IMR-90 (cell line): ENCODE results near the gene AGBL5. TPM values are rescaled to one million over a fixed set of nuclear protein-coding genes. Genes with fewer than 3 reads are reported as not detected.

Experiments used
- ATAC-seq: fragments of 200-7000 bp; cut with Tn5 transposase; 2 replicates; pipeline ENCODE4 v1.9.1; 2020; ENCODE audit warnings: low read depth, mild to moderate bottlenecking, moderate library complexity
- BruUV-seq: library from RNA; stranded (reverse); fragments of 400-500 nt; replicated peaks from 2 replicates; lab custom pipeline; 2021; lab: Mats Ljungman, UMichigan
- CTCF ChIA-PET: fragments of 300-600 bp; formaldehyde crosslinking; extraction: SDS; loops from one replicate; lab custom pipeline; 2021; ENCODE audit warnings: antibody characterized with exemption; lab: Yijun Ruan, JAX
- POLR2A ChIA-PET: fragments of 300-600 bp; sonication (Branson Sonifier 250); formaldehyde crosslinking; loops from one replicate; lab custom pipeline; 2022; ENCODE audit warnings: antibody characterized with exemption; ENCODE audit not compliant: unreplicated experiment; lab: Charles Lee
- DNase-seq: peaks from one replicate; pipeline ENCODE4 v3.0.0; 2013
- H2AFZ ChIP-seq: replicated peaks from 2 replicates; pipeline ENCODE3; 2013; ENCODE audit warnings: low read length, mild to moderate bottlenecking; ENCODE audit not compliant: poor library complexity
- H2AK5ac ChIP-seq: 2 replicates; pipeline ENCODE4 v1.6.1; 2013; ENCODE audit warnings: low read depth, low read length, inconsistent platforms
- H2AK9ac ChIP-seq: replicated peaks from 2 replicates; pipeline ENCODE3; 2013; ENCODE audit warnings: mild to moderate bottlenecking, low read depth, low read length, moderate library complexity; ENCODE audit not compliant: poor library complexity
- H2BK120ac ChIP-seq: 2 replicates; pipeline ENCODE4 v1.6.1; 2013; ENCODE audit warnings: low read depth, low read length, inconsistent platforms
- H2BK15ac ChIP-seq: 3 replicates; pipeline ENCODE4 v1.6.1; 2013; ENCODE audit warnings: low read depth, low read length, inconsistent platforms
- H2BK20ac ChIP-seq: 2 replicates; pipeline ENCODE4 v1.6.1; 2013; ENCODE audit warnings: low read depth, mild to moderate bottlenecking, inconsistent platforms, low read length, moderate library complexity
- H2BK5ac ChIP-seq: 2 replicates; pipeline ENCODE4 v1.6.1; 2013; ENCODE audit warnings: mild to moderate bottlenecking, low read depth, low read length, inconsistent platforms; ENCODE audit not compliant: poor library complexity, severe bottlenecking
- H3K14ac ChIP-seq: replicated peaks from 2 replicates; pipeline ENCODE4 v1.6.1; 2013; ENCODE audit warnings: low read depth, low read length, inconsistent platforms
- H3K18ac ChIP-seq: 2 replicates; pipeline ENCODE4 v1.6.1; 2013; ENCODE audit warnings: low read depth, low read length, control low read depth
- H3K23ac ChIP-seq: 2 replicates; pipeline ENCODE4 v1.6.1; 2013; ENCODE audit warnings: low read depth, low read length, inconsistent platforms
- H3K27ac ChIP-seq: 2 replicates; pipeline ENCODE4 v1.5.1; 2013; ENCODE audit warnings: mild to moderate bottlenecking, control low read depth, low read length; ENCODE audit not compliant: insufficient read depth
- H3K27me3 ChIP-seq: 2 replicates; pipeline ENCODE4 v1.6.1; 2013; ENCODE audit warnings: low read length; ENCODE audit not compliant: control insufficient read depth, insufficient read depth
- H3K36me3 ChIP-seq: 2 replicates; pipeline ENCODE4 v1.6.1; 2013; ENCODE audit warnings: low read length, mixed read lengths; ENCODE audit not compliant: control insufficient read depth, insufficient read depth
- H3K4ac ChIP-seq: 2 replicates; pipeline ENCODE4 v1.6.1; 2013; ENCODE audit warnings: low read depth, low read length, inconsistent platforms
- H3K4me1 ChIP-seq: 2 replicates; pipeline ENCODE4 v1.6.1; 2013; ENCODE audit warnings: low read length, mixed read lengths; ENCODE audit not compliant: control insufficient read depth, insufficient read depth
- H3K4me2 ChIP-seq: 2 replicates; pipeline ENCODE4 v1.6.1; 2013; ENCODE audit warnings: low read depth, mild to moderate bottlenecking, control low read depth, low read length, moderate library complexity
- H3K4me3 ChIP-seq: 2 replicates; pipeline ENCODE4 v1.5.1; 2013; ENCODE audit warnings: low read depth, mild to moderate bottlenecking, control low read depth, low read length, moderate library complexity; ENCODE audit not compliant: insufficient read depth
- H3K56ac ChIP-seq: 2 replicates; pipeline ENCODE4 v1.6.1; 2013; ENCODE audit warnings: low read length, inconsistent platforms; ENCODE audit not compliant: insufficient read depth; ENCODE audit errors: extremely low read depth
- H3K79me1 ChIP-seq, 2 experiments: 2 replicates each; pipeline ENCODE4 v1.6.1; 2013; ENCODE audit warnings: low read length in 2 of 2, inconsistent platforms in 1 of 2, low read depth in 1 of 2
- H3K9ac ChIP-seq: 2 replicates; pipeline ENCODE4 v1.6.1; 2013; ENCODE audit warnings: low read depth, low read length, control low read depth
- H3K9me1 ChIP-seq: 2 replicates; pipeline ENCODE4 v1.6.1; 2013; ENCODE audit warnings: low read length, inconsistent platforms; ENCODE audit not compliant: insufficient read depth
- H3K9me3 ChIP-seq: 2 replicates; pipeline ENCODE4 v1.6.1; 2013; ENCODE audit warnings: low read length; ENCODE audit not compliant: control insufficient read depth, insufficient read depth
- H4K20me1 ChIP-seq: 2 replicates; pipeline ENCODE4 v1.6.1; 2013; ENCODE audit warnings: low read length, inconsistent platforms; ENCODE audit not compliant: insufficient read depth
- H4K5ac ChIP-seq: 2 replicates; pipeline ENCODE4 v1.6.1; 2013; ENCODE audit warnings: mild to moderate bottlenecking, low read depth, low read length, control low read depth
- H4K8ac ChIP-seq, 2 experiments: 2 replicates each; pipeline ENCODE4 v1.6.1; 2013; ENCODE audit warnings: low read depth in 2 of 2, low read length in 2 of 2, control low read depth in 1 of 2, inconsistent platforms in 1 of 2
- H4K91ac ChIP-seq: 2 replicates; pipeline ENCODE4 v1.6.1; 2013; ENCODE audit warnings: low read depth, low read length, inconsistent platforms; ENCODE audit not compliant: insufficient read depth
- BHLHE40 ChIP-seq: fragments of 150-350 bp; IDR thresholded peaks from 2 replicates; pipeline ENCODE4 v1.6.1; 2016; ENCODE audit warnings: mild to moderate bottlenecking, low read depth, low read length
- CHD1 ChIP-seq: IDR thresholded peaks from 2 replicates; pipeline ENCODE4 v1.6.1; 2012; ENCODE audit warnings: low read depth, low read length, improper control_type of control experiment
- CTCF ChIP-seq: conservative IDR thresholded peaks from 2 replicates; pipeline ENCODE4 v1.5.1; 2012; ENCODE audit warnings: mild to moderate bottlenecking, low read depth, low read length, improper control_type of control experiment
- MAFK ChIP-seq: IDR thresholded peaks from 2 replicates; pipeline ENCODE4 v1.6.1; 2012; ENCODE audit warnings: low read depth, low read length, improper control_type of control experiment
- NFE2L2 ChIP-seq: fragments of 150-350 bp; IDR thresholded peaks from 2 replicates; pipeline ENCODE4 v1.6.1; 2016; ENCODE audit warnings: low read depth, mild to moderate bottlenecking, low read length
- RFX5 ChIP-seq: IDR thresholded peaks from 2 replicates; pipeline ENCODE4 v1.8.0; 2012; ENCODE audit warnings: low read depth, mild to moderate bottlenecking, low read length, moderate library complexity
- USF2 ChIP-seq: fragments of 150-350 bp; IDR thresholded peaks from 2 replicates; pipeline ENCODE4 v1.6.1; 2017; ENCODE audit warnings: mild to moderate bottlenecking, antibody characterized with exemption, low read length, low read depth
- WGBS, 2 experiments: methylation state at CpG; one replicate each; pipeline versions ENCODE4 v1.1.5 to v1.1.7; 2013; ENCODE audit warnings: missing lambda C conversion rate in 2 of 2; ENCODE audit not compliant: insufficient read length in 1 of 2; ENCODE audit errors: extremely low coverage in 2 of 2; 5-methylcytosine and 5-hydroxymethylcytosine counted together
- dilution Hi-C: fragments of 300-500 bp; cut with HindIII; formaldehyde crosslinking; loops from one replicate; pipeline ENCODE4 v1.14.3; 2018; ENCODE audit warnings: low sequenced_read_pairs; ENCODE audit not compliant: unreplicated experiment
- in situ Hi-C: fragments of 300-500 bp; cut with MboI; formaldehyde crosslinking; loops from 3 replicates; pipeline ENCODE4 v1.14.3; 2019; ENCODE audit warnings: low sequenced_read_pairs, inconsistent platforms, mixed read lengths
- intact Hi-C: fragments of 100-400 bp; cut with micrococcal nuclease; formaldehyde crosslinking; loops from 2 replicates; pipeline ENCODE4 v1.10.0; 2022
- polyA plus RNA-seq, 3 experiments: library from polyadenylated mRNA; depleted of rRNA; stranded (reverse); fragments of >200 nt; gene quantifications; 2 replicates each; pipeline ENCODE4 v1.2.3, GENCODE V29; 2012; ENCODE audit warnings: low replicate concordance in 1 of 3
- total RNA-seq: library from RNA; depleted of rRNA; stranded (reverse); fragments of >200 nt; gene quantifications from 2 replicates; pipeline ENCODE4 v1.2.3, GENCODE V29; 2012

The AGBL5 gene
- total and polyA plus RNA-seq, 2 of the 4 experiments (the other 2 are of a cell fraction), result 19.0 to 26.2 TPM

- Histone ChIP-seq H2AFZ (peak overlapping the region; percentile 27), H3K27ac (no peak overlapping the region), H3K14ac (no peak overlapping the region), H3K4me1 (0 out of 2 replicates have a peak, but pooled peaks cover 3% of the 10 kb centered on the region), H3K4me3 (no peak overlapping the region), H2BK5ac (no peak overlapping the region), H3K4ac (no peak overlapping the region), H3K18ac (no peak overlapping the region), H3K79me1 (no peaks in the 10 kb centered on the region), H4K91ac (no peak overlapping the region), H3K23ac (no peak overlapping the region), H3K9me3 (no peaks in the 10 kb centered on the region), H3K56ac (no peak overlapping the region), H2BK15ac (no peak overlapping the region), H4K5ac (no peak overlapping the region), H4K8ac (no peak overlapping the region), H3K9ac (no peak overlapping the region), H3K27me3 (no peaks in the 10 kb centered on the region), H4K20me1 (no peaks in the 10 kb centered on the region; the same call in 1 of the 2 replicates), H3K9me1 (peaks cover 7% of the 10 kb centered on the region; the same call in 1 of the 2 replicates), H2BK120ac (no peak overlapping the region), H2AK9ac (no peak overlapping the region), H3K36me3 (no peaks in the 10 kb centered on the region), H2AK5ac (no peak overlapping the region), H3K4me2 (no peak overlapping the region), H2BK20ac (no peak overlapping the region)
- no peak for DNase-seq
- POLR2A ChIA-PET, result no interaction called here
- dilution Hi-C loops (no loop called here), intact Hi-C loops (no loop called here), in situ Hi-C loops (no loop called here)
- no peak for ATAC-seq
- CTCF ChIA-PET, result no interaction called here
- WGBS, 2 experiments, result 89% methylated on average over 14 of the region's 24 CpGs; no CpG with 5 or more reads in 1 of the 2 experiments
- TF ChIP-seq CTCF (no peak), USF2 (no peak), RFX5 (no peak), BHLHE40 (no peak), CHD1 (no peak), MAFK (no peak), NFE2L2 (no peak)
- no TSS peak for BruUV-seq
These were observed 43.0 kb downstream of the AGBL5 start for GRCh38 chr2:27094353-27094984.
